ENCODE results near the gene IBA57.

IBA57 gene

DNA sequence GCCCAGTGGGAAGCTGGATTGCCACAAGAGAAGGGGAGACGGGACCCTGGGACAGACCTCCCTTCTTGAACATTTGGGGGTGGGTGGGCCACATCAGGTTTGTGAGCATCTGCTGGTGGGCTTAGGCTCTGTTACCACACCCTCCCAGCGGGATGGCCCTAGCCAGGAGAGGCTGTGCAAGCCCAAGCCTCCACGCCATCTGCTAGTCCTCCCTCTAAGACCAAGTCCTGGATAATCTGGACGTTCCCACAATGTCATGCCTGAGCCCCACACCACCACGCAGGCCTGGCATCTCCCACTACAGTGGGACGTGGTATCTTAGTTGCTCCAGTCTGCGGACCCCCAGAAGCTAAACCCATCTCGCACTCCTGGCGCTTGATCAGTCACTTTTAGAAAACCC, 3.7 kb upstream of the IBA57 start:
- ATAC-seq, result no peak

GRCh38 chr1:228162286-228163006, 3.2 kb upstream of the IBA57 start:
- ATAC-seq, result no peak
- TF ChIP-seq ISL1 (CRISPR knock-in tag; IDR thresholded peaks at IDR 0.05) (no peak), TOX (CRISPR knock-in tag; IDR thresholded peaks at IDR 0.05; ENCODE audit: borderline replicate concordance) (no peak), ZC3H10 (CRISPR knock-in tag; IDR thresholded peaks at IDR 0.05) (no peak), OSR1 (CRISPR knock-in tag; IDR thresholded peaks at IDR 0.05) (no peak), POU6F1 (CRISPR knock-in tag; IDR thresholded peaks at IDR 0.05; ENCODE audit: borderline replicate concordance, low read depth) (no peak), ARNTL (CRISPR knock-in tag; IDR thresholded peaks at IDR 0.05; ENCODE audit: borderline replicate concordance, low read depth) (no peak), ZNF70 (CRISPR knock-in tag; IDR thresholded peaks at IDR 0.05) (no peak)
- TF ChIP-seq, protein P1, sequence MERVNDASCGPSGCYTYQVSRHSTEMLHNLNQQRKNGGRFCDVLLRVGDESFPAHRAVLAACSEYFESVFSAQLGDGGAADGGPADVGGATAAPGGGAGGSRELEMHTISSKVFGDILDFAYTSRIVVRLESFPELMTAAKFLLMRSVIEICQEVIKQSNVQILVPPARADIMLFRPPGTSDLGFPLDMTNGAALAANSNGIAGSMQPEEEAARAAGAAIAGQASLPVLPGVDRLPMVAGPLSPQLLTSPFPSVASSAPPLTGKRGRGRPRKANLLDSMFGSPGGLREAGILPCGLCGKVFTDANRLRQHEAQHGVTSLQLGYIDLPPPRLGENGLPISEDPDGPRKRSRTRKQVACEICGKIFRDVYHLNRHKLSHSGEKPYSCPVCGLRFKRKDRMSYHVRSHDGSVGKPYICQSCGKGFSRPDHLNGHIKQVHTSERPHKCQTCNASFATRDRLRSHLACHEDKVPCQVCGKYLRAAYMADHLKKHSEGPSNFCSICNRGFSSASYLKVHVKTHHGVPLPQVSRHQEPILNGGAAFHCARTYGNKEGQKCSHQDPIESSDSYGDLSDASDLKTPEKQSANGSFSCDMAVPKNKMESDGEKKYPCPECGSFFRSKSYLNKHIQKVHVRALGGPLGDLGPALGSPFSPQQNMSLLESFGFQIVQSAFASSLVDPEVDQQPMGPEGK (CRISPR knock-in tag; IDR thresholded peaks at IDR 0.05; ENCODE audit: borderline replicate concordance), result no peak
- TF ChIP-seq, protein P2, sequence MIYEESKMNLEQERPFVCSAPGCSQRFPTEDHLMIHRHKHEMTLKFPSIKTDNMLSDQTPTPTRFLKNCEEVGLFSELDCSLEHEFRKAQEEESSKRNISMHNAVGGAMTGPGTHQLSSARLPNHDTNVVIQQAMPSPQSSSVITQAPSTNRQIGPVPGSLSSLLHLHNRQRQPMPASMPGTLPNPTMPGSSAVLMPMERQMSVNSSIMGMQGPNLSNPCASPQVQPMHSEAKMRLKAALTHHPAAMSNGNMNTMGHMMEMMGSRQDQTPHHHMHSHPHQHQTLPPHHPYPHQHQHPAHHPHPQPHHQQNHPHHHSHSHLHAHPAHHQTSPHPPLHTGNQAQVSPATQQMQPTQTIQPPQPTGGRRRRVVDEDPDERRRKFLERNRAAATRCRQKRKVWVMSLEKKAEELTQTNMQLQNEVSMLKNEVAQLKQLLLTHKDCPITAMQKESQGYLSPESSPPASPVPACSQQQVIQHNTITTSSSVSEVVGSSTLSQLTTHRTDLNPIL (CRISPR knock-in tag; IDR thresholded peaks at IDR 0.05; ENCODE audit: low read depth), result no peak
- TF ChIP-seq, protein P3, sequence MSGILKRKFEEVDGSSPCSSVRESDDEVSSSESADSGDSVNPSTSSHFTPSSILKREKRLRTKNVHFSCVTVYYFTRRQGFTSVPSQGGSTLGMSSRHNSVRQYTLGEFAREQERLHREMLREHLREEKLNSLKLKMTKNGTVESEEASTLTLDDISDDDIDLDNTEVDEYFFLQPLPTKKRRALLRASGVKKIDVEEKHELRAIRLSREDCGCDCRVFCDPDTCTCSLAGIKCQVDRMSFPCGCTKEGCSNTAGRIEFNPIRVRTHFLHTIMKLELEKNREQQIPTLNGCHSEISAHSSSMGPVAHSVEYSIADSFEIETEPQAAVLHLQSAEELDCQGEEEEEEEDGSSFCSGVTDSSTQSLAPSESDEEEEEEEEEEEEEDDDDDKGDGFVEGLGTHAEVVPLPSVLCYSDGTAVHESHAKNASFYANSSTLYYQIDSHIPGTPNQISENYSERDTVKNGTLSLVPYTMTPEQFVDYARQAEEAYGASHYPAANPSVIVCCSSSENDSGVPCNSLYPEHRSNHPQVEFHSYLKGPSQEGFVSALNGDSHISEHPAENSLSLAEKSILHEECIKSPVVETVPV (CRISPR knock-in tag; IDR thresholded peaks at IDR 0.05), result no peak

More for the DNA sequence above, 3.7 kb upstream of the IBA57 start:
- TF ChIP-seq POU6F1 (CRISPR knock-in tag; IDR thresholded peaks at IDR 0.05; ENCODE audit: borderline replicate concordance, low read depth), result no peak
- no peak for TF ChIP-seq ISL1 (CRISPR knock-in tag; IDR thresholded peaks at IDR 0.05)
- TF ChIP-seq ZC3H10 (CRISPR knock-in tag; IDR thresholded peaks at IDR 0.05), result no peak
- TF ChIP-seq RARB (CRISPR knock-in tag; IDR thresholded peaks at IDR 0.05), result no peak
- no peak for TF ChIP-seq ZNF565 (CRISPR knock-in tag; conservative IDR thresholded peaks at IDR 0.05; ENCODE audit: low read depth)
- no peak for TF ChIP-seq ZFP30 (CRISPR knock-in tag; IDR thresholded peaks at IDR 0.05)
- no peak for TF ChIP-seq BACH2 (CRISPR knock-in tag; IDR thresholded peaks at IDR 0.05; ENCODE audit: borderline replicate concordance)
- no peak for TF ChIP-seq OSR1 (CRISPR knock-in tag; IDR thresholded peaks at IDR 0.05)
- TF ChIP-seq, protein P2 (CRISPR knock-in tag; IDR thresholded peaks at IDR 0.05; ENCODE audit: low read depth), result no peak
- TF ChIP-seq ARNTL (CRISPR knock-in tag; IDR thresholded peaks at IDR 0.05; ENCODE audit: borderline replicate concordance, low read depth), result no peak
- TF ChIP-seq TSHZ2 (CRISPR knock-in tag; IDR thresholded peaks at IDR 0.05), result no peak
- TF ChIP-seq ZFP3 (CRISPR knock-in tag; IDR thresholded peaks at IDR 0.05), result no peak
- no peak for TF ChIP-seq CSDC2 (CRISPR knock-in tag; IDR thresholded peaks at IDR 0.05)
- no peak for TF ChIP-seq GLIS3 (CRISPR knock-in tag; IDR thresholded peaks at IDR 0.05)
- TF ChIP-seq, protein P3 (CRISPR knock-in tag; IDR thresholded peaks at IDR 0.05), result no peak
- TF ChIP-seq ESRRG (CRISPR knock-in tag; IDR thresholded peaks at IDR 0.05), result no peak
- no peak for TF ChIP-seq SNAI2 (CRISPR knock-in tag; IDR thresholded peaks at IDR 0.05)
- TF ChIP-seq ZNF70 (CRISPR knock-in tag; IDR thresholded peaks at IDR 0.05), result no peak
- no peak for TF ChIP-seq TCF4 (CRISPR knock-in tag; IDR thresholded peaks at IDR 0.05; ENCODE audit: borderline replicate concordance)
